Esophagus mucosa (tissue), 1 donor: ENCODE results near the gene IFTAP. TPM values are rescaled to one million over a fixed set of nuclear protein-coding genes. Genes with fewer than 3 reads are reported as not detected.

Experiments
- total RNA-seq: library from RNA; stranded (reverse); gene quantifications from one replicate; pipeline ENCODE4 v1.2.4, GENCODE V29; 2023
- donor health status: DM: yes; HTN: yes; CAD: no.

Gene IFTAP
- total RNA-seq, 1 donor from 2014 or later: 8.7 TPM

Other genes with a start within 250 kb of the IFTAP start
- 7.9 TPM for gene TRAF6, start 84.2 kb upstream of the IFTAP start, total RNA-seq
- 0.12 TPM for gene RAG1, start 26.5 kb upstream of the IFTAP start, total RNA-seq
- gene RAG2, start 3.7 kb downstream of the IFTAP start, total RNA-seq: not detected